DOHH2 (cell line): ENCODE data around the gene MCRIP1.

Source experiments
- EZH2phosphoT487 ChIP-seq: fragments of 200-600 bp; sonication (generic); IDR thresholded peaks from 2 replicates; pipeline ENCODE4 v1.6.1; 2017; ENCODE audit warnings: borderline replicate concordance, mild to moderate bottlenecking, antibody characterized with exemption, low read length, moderate library complexity, mixed read lengths
- TF ChIP-seq, protein P1 (sequence below): fragments of 200-600 bp; sonication (generic); IDR thresholded peaks from one replicate; pipeline ENCODE4 v1.5.1; 2014; ENCODE audit warnings: antibody characterized with exemption, mild to moderate bottlenecking, low read depth, low read length; ENCODE audit not compliant: poor library complexity, severe bottlenecking

DNA sequence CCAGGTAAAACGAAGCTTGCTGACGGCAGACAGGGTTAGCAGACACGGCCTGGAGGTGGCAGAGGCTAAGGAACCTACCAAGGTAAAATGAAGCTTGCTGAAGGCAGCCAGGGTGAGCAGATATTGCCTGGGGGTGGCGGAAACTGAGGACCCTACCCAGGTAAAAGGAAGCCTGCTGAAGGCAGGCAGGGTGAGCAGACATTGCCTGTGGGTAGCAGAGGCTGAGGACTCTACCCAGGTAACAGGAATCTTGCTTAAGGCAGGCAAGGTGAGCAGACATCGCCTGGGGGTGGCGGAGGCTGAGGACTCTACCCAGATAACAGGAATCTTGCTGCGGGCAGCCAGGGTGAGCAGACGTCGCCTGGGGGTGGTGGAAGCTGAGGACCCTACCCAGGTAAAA is 31.8 kb downstream of the MCRIP1 start:
- TF ChIP-seq, protein P1, sequence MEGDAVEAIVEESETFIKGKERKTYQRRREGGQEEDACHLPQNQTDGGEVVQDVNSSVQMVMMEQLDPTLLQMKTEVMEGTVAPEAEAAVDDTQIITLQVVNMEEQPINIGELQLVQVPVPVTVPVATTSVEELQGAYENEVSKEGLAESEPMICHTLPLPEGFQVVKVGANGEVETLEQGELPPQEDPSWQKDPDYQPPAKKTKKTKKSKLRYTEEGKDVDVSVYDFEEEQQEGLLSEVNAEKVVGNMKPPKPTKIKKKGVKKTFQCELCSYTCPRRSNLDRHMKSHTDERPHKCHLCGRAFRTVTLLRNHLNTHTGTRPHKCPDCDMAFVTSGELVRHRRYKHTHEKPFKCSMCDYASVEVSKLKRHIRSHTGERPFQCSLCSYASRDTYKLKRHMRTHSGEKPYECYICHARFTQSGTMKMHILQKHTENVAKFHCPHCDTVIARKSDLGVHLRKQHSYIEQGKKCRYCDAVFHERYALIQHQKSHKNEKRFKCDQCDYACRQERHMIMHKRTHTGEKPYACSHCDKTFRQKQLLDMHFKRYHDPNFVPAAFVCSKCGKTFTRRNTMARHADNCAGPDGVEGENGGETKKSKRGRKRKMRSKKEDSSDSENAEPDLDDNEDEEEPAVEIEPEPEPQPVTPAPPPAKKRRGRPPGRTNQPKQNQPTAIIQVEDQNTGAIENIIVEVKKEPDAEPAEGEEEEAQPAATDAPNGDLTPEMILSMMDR = no peak
- no peak for TF ChIP-seq EZH2phosphoT487
